ENCODE data around the gene PRKCQ.

The PRKCQ gene

DNA sequence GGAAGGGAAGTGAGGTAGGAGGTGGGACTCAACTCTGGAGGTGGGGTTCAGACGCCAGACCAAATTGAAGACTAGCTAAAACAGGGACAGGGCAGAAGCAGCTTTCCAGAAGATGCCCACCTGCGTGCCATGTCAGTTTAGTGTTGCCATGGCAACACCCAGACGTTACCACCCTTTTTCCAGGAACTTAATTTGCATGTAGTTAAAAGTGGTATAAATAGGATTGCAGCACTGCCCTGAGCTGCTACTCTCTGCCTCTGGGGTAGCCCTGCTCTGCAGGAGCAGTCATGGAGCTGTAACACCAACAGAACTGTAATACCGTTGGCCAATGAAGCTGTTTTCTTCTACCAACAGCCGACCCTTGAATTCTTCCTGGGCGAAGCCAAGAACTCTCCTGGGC lies 93.8 kb downstream of the PRKCQ start:
- TF ChIP-seq, protein P1, sequence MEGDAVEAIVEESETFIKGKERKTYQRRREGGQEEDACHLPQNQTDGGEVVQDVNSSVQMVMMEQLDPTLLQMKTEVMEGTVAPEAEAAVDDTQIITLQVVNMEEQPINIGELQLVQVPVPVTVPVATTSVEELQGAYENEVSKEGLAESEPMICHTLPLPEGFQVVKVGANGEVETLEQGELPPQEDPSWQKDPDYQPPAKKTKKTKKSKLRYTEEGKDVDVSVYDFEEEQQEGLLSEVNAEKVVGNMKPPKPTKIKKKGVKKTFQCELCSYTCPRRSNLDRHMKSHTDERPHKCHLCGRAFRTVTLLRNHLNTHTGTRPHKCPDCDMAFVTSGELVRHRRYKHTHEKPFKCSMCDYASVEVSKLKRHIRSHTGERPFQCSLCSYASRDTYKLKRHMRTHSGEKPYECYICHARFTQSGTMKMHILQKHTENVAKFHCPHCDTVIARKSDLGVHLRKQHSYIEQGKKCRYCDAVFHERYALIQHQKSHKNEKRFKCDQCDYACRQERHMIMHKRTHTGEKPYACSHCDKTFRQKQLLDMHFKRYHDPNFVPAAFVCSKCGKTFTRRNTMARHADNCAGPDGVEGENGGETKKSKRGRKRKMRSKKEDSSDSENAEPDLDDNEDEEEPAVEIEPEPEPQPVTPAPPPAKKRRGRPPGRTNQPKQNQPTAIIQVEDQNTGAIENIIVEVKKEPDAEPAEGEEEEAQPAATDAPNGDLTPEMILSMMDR (IDR thresholded peaks at IDR 0.05; ENCODE audit: low read depth, low read length) = no peak
- DNase-seq (ENCODE audit: low read depth, low spot score) = no peak
- H3K4me3 ChIP-seq (ENCODE audit: low read depth, low read length) = no peak overlapping the region
- in situ Hi-C loops (cut with HindIII; ENCODE audit: low sequenced_read_pairs) = no loop called here

DNA sequence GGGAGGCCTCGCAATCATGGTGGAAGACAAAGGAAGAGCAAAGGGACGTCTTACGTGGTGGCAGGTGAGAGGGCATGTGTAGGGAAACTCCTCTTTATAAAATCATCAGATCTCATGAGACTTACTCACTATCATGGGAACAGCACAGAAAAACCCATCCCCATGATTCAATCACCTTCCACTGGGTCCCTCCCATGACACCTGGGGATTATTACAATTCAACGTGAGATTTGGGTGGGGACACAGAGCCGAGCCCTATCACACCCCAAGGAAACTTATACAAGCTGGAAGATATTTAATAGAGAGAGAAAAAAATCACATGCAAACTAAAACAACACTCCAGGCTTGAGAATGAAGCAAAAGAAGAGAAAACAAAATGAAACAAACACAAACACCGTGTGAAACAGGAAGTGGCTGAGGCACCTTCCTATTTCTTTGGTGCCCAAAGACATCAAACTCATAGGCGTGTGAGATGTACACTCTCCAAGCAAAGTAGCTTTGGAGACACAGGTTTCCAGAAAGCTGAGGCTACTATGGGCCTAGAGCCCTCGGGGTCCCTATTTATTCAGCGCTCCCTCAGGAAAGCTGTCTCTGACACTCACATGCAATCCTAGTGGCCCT lies 97.2 kb downstream of the PRKCQ start:
- DNase-seq (ENCODE audit: low read depth, low spot score) = no peak

DNA sequence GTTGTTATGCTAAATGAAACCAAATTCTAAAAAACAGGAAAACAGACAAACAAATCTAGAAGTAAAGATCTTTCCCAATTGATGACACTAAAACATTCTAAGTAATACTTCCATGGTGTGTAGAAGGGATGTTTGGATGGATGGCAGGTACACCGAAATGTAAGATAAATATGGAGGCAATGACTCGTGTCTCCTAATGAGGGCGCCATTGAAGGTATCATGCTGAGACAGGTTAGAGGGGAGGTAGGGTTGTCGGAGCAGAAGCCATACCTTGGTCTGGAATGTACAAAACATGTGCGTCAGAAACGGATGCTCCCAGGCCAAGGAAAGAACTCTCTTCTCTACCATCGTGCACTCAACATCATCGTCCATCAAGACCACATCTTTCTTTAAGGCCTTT lies 101.4 kb downstream of the PRKCQ start:
- H3K4me3 ChIP-seq (ENCODE audit: low read depth, low read length) = no peak overlapping the region
- in situ Hi-C loops (cut with HindIII; ENCODE audit: low sequenced_read_pairs) = no loop called here
- DNase-seq (ENCODE audit: low read depth, low spot score) = no peak
- TF ChIP-seq, protein P1 (IDR thresholded peaks at IDR 0.05; ENCODE audit: low read depth, low read length) = no peak

More for the DNA sequence above, 97.2 kb downstream of the PRKCQ start:
- H3K4me3 ChIP-seq (ENCODE audit: low read depth, low read length) = no peak overlapping the region
- in situ Hi-C loops (cut with HindIII; ENCODE audit: low sequenced_read_pairs) = no loop called here
- TF ChIP-seq, protein P1 (IDR thresholded peaks at IDR 0.05; ENCODE audit: low read depth, low read length) = no peak

DNA sequence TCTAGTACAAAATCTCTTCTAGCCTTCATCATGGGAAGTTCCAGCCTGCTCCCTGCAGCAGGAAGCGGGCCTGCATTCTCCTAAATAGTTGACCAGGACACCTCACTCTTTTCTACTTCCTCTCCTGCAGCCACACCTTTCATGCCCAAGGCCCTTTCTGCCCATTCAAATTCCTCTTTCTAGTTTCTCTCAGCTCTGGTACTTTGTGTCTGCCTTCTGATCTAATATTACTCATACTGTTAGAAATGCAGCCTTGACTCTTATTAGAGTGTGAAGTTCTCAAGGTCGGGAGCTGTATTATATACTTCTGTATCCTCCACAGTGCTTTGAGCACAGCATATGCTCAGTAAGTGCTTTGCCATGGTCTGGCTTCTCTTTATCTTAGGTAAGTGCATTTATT lies 103.1 kb downstream of the PRKCQ start:
- TF ChIP-seq, protein P1 (IDR thresholded peaks at IDR 0.05; ENCODE audit: low read depth, low read length) = no peak
- in situ Hi-C loops (cut with HindIII; ENCODE audit: low sequenced_read_pairs) = no loop called here
- DNase-seq (ENCODE audit: low read depth, low spot score) = no peak
- no peak overlapping the region for H3K4me3 ChIP-seq (ENCODE audit: low read depth, low read length)

DNA sequence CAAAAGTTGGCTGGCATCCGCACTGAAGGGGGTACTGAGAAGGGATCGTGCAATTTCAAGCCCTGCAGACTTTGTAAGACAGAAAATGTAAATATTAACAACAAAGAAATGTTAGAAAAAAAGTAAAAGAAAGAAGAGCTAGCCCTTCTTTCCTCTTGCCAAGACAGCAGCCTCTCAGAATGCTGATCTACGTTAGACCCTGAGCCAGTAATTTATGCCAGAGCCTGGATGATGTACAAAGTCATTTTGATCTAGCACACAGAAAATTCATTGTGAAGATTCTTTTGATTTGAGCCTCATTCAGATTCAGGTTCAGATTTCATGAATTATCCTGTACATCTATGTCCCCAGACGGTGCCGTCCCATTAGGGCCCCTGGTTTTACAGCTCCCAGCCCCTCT lies 105.2 kb downstream of the PRKCQ start:
- H3K4me3 ChIP-seq (ENCODE audit: low read depth, low read length) = no peak overlapping the region
- TF ChIP-seq, protein P1 (IDR thresholded peaks at IDR 0.05; ENCODE audit: low read depth, low read length) = no peak
- DNase-seq (ENCODE audit: low read depth, low spot score) = no peak
- in situ Hi-C loops (cut with HindIII; ENCODE audit: low sequenced_read_pairs) = no loop called here

DNA sequence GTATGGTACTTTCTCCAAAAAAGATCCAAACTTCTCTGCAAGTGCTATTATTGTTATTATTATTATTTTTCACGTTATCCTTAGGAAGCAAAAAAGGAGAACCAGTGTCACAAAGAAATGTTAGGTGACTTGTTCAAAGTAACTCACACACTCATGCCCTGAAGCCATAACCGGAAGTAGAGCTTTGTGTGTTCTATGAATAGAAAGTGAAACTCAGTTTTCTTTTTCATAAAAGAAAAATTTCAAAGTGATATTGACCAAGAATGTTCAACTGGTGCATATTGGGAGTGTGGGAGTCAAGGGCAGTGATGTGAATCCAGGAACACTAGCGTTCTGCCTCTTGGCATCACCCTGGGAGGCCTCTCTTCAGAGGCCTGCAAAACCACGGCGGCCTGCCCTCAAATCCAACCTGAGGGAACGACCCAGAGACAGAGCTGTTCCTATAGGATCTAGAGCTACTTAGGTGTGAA lies 106.1 kb downstream of the PRKCQ start:
- in situ Hi-C loops (cut with HindIII; ENCODE audit: low sequenced_read_pairs) = no loop called here
- H3K4me3 ChIP-seq (ENCODE audit: low read depth, low read length) = no peak overlapping the region
- DNase-seq (ENCODE audit: low read depth, low spot score) = peak; percentile 5
- TF ChIP-seq, protein P1 (IDR thresholded peaks at IDR 0.05; ENCODE audit: low read depth, low read length) = no peak
